GM19395 (cell line): ENCODE measurements around the gene HYPK.

Experiments used
- ATAC-seq: cut with Tn5 transposase; IDR thresholded peaks from one replicate; pipeline ENCODE4 v1.9.1; 2021; ENCODE audit warnings: mild to moderate bottlenecking, moderate library complexity; ENCODE audit not compliant: unreplicated experiment

Gene HYPK, protein sequence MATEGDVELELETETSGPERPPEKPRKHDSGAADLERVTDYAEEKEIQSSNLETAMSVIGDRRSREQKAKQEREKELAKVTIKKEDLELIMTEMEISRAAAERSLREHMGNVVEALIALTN

DNA sequence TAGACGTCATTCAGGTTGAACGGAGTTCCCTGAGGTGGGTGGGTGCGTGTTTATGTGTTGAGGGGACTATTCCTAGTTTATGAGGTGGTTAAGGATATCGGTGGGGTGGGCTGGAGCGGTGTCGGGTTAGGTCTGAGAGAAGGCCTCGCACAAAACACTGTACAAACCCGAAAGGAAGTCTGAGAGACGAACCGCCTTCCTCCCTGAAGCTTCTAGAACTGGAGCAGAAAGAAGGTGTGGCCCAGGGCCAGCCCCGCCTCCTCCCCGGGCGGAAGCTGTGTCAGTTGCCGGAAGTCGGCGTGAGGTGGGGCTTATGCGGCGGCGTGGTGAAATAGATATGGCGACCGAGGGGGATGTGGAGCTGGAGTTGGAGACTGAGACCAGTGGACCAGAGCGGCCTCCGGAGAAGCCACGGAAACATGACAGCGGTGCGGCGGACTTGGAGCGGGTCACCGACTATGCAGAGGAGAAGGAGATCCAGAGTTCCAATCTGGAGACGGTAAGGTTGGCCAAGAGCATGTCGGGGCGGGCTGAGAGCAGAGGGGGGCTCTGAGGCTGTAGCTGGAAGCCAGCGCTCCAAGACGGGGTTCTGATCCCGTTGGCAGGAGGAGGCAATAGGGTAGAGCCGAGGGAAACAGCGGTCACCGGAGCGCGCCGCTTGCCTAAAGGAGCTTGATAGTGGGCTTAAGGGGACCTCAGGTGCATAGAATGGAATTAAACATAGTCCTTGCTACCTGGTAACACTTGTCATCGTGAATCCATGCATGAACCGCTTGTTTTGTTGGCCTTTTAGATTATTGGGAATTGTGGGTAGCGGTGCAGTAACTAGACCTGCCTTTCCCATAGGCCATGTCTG is at the start of gene HYPK:
HYPK (plus strand) TSS at position 314 of the 856 bp plus-strand sequence; CDS start at position 338, 24 bp downstream.
- ATAC-seq, result peak; percentile 80

- no peak for ATAC-seq
Observed at GRCh38 chr15:43751885-43752284, 48.5 kb upstream of the HYPK start.

GRCh38 chr15:43762824-43763223 is 37.6 kb upstream of the HYPK start:
- ATAC-seq, result no peak

DNA sequence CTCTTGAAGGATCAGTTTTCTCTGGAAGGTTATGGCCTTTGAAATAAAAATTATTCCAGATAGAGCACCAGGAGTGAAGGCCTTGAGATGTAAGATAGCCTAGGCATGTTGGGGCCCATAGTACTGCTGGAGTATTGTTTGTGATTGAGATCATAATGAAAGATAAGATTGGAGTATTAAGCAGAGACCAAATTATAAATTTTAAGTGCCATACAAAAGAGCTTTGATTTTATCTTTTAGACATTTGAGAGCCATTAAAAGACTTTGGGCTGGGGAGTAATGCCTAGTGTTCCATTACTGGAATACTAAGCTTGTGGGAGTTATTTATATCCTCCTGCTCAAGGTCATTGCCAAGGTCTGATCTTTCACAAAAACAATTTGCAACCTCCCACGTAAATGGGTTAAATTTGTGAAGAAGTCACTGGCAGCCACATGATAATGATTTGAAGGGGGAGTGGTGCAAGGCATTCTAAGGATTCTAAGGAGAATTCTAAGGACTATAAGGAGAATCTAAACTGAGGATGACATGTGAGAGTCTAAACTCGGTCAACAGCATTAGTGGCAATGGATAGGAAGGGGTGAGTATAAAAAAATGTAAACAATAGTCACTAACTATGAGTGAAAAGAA is 36.5 kb upstream of the HYPK start:
- ATAC-seq, result no peak

DNA sequence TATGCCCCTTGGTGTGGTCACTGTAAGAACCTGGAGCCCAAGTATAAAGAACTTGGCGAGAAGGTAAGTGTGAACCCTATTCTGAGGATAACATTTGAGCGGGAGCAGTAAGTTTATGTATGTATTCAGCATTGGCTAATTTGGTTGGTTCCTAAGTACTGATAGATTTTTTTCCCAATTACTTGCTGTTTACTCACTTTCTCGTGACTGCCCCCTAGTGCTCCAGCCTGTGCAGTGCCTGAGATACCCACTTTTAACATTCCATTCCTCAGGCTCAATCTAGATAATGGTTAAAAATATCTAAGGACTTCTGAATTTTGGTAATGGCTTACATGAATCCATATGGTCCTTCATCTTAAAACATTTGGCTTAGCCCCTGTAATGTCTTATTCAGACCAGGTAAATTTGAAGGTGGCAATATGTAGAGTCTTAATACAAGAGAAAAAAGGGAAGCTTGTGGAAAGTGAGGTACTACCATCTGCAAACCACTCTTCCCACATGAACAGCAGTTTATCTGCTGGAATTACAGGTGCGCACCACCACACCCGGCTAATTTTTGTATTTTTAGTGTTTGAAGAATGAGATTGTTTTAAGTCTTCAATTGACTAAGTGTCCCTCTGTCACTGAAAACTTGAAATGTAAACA is 30.7 kb upstream of the HYPK start:
- ATAC-seq, result no peak

GRCh38 chr15:43771816-43772215 is 28.6 kb upstream of the HYPK start:
- ATAC-seq, result no peak

DNA sequence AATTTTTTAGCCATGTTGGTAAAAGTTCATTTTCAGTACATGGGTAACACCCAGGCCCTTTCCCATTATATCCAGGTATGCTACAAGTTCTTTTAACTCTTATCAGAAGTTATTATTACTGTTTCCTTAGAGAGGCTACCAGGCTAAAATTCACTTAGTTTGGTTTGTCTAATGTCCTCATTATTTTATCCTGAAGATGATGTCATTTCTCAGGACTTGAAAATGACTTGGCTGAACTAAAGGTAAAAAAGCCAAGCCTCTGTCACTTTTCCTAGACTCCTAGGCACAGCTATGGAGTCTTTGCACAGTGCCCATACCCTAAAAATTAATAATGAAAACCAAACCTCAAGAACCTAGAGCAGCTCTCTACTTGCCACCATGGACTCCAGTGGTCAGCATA is 27.8 kb upstream of the HYPK start:
- ATAC-seq, result no peak

DNA sequence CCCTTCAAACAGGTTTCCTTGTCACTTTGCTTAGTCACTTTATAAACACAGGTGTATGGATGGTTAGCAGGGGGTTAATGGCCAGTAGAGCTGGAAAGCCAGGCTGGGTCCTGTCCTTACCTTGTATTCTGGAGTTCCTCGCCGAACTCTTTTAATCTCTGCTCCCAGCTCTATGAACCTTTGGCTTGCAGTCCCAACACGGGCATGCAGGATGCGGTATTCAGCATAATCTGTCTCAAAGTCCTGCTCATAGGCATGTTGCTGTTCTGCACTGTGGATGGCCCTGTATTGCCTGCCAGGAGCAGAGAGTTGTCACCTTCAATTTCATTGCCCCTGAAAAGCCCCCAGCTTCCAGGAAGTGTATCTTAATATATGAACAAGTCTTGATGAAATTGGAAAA is 26.3 kb upstream of the HYPK start:
- no peak for ATAC-seq

DNA sequence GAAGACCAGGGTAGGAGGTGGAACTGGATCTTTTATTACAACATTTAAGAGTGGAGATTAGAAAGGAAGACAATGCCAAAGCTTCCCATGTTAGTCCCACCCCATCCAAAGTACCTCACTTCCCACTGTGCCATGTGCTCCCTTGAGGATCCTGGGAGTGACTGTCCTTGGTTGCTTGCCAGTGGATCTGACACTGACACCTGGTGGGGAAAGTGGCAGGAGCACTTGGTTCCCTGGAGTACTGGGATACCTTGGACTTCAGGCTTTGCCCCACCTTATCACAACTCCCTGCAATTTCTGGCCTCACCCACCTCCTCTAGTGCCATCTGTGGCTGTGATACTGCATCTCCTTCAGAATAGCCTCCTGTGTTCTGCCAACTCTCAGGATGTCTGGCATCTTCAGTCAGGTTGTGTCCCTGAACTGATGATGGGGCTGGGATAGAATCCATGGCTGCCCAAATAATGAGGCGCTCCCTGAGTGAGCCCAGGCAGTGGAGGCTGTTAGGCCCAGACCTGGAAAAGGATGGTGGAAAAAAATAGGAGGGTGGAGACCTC is 24.9 kb upstream of the HYPK start:
- ATAC-seq, result no peak

DNA sequence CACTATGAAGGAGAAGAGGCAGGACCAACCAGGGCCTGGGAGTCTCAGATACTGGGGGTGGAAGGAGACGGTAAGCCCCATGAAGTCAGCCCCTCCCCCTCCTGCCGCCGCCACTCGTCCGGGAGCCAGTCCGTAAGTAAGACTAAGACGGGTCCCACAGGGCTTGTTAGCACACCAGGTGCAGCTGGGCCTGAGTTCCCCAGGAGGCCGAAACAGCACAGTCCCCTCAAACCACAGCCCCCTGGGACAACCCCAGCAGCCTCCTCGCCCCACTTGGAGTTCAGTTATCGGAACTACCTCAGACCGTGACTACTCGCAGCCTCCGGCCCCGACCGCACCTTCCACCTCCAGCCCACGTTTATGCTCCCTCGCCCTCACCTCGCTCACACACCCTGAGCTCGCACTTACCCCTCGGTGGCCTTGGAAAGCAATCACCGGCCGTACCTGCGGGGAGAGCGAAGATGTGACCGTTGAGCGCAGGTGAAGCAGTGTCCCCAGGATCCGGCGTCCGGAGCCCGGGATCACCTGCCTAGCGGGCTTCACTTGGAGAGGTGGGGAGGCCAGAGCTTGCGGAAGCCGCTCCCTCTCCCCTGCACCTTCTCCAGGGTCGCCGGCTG is 24.2 kb upstream of the HYPK start:
- ATAC-seq, result peak; percentile 67

GRCh38 chr15:43776718-43777266 is 23.6 kb upstream of the HYPK start, which contains the start of gene ELL3:
Gene ELL3 (minus strand): TSS chr15:43776966. CDS start chr15:43776901, 65 bp downstream.
- ATAC-seq, result peak; percentile 41

DNA sequence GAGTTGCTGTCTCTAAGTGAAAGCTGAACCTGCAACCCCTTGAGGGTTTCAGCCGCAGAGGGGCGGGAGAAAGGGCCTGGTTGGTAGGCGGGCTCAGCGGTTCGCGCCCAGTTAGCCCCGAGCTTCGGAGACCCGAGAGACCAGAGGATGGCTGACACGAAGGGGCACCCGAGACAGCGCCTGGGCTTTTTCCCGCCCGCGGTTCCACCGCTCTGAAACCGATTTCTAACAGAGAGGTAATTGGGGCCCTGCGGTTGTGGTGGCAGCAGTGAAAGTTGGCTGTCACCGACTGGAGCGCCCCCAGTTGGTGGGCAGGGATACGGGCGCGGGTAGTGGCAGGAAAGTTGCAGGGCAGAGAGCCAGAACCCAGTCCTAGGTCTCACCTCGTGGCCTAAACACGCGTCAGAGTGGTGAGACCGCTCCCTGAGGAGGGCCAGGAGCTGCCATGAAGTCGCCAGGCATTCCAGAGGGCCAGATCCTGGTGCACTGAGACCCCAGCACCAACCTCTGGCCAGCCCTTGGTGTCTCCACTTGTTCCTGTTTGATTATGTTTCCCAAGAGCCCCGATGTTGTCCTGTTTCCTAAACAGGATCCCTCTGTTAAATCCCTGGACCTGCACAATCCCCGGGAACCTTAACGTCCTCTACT is 23.0 kb upstream of the HYPK start:
- peak; percentile 63 for ATAC-seq

- ATAC-seq, result no peak
Observed at GRCh38 chr15:43779016-43779415, 21.4 kb upstream of the HYPK start.

GRCh38 chr15:43789409-43789808 is 11.0 kb upstream of the HYPK start:
- ATAC-seq, result no peak

DNA sequence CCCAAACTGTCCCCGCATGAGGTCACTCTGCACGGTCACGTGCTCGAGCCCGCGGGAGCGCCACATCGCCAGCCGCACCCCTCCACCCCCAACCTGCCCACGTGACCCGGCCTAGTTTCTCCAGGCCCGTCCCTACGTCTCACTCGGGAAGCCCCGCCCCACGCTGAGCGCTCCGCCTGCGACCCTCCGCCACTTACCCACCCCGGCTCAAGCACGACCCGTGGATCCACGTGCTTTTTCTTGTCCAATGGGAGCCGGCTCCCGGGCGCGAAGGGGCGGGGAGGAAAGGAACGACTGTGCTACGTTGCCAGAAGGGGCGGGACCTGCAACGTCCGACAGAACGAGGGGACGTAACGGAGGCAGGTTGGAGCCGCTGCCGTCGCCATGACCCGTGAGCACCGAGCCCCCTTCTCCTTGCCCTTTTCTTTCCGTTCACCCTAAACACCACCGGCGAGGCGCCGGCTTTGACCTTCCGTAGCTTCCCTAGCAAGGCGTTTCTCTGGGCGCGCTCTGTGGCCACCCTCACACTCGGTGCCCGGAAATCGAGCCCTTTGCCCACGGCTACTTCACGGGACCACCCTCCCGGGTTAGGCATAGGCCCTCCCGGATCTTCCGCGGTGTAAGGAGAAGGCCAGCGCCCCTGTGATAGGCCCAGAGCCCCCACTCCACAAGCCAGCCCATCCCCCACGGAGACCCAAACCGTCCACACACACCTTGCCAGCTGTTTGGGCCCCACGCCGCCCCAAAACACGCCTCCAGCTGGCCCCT is 8.2 kb upstream of the HYPK start, which contains the start of gene SERF2:
SERF2 (plus strand) TSS at position 328 of the 768 bp plus-strand sequence; CDS start at position 385, 57 bp downstream.
- peak; percentile 81 for ATAC-seq

- ATAC-seq, result no peak
Observed at GRCh38 chr15:43792761-43793476, 7.5 kb upstream of the HYPK start.

DNA sequence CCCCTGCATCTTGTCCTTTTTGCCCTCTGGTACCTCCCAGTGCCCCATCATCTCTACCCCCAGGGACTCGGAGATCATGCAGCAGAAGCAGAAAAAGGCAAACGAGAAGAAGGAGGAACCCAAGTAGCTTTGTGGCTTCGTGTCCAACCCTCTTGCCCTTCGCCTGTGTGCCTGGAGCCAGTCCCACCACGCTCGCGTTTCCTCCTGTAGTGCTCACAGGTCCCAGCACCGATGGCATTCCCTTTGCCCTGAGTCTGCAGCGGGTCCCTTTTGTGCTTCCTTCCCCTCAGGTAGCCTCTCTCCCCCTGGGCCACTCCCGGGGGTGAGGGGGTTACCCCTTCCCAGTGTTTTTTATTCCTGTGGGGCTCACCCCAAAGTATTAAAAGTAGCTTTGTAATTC is 6.8 kb upstream of the HYPK start:
- ATAC-seq, result no peak

DNA sequence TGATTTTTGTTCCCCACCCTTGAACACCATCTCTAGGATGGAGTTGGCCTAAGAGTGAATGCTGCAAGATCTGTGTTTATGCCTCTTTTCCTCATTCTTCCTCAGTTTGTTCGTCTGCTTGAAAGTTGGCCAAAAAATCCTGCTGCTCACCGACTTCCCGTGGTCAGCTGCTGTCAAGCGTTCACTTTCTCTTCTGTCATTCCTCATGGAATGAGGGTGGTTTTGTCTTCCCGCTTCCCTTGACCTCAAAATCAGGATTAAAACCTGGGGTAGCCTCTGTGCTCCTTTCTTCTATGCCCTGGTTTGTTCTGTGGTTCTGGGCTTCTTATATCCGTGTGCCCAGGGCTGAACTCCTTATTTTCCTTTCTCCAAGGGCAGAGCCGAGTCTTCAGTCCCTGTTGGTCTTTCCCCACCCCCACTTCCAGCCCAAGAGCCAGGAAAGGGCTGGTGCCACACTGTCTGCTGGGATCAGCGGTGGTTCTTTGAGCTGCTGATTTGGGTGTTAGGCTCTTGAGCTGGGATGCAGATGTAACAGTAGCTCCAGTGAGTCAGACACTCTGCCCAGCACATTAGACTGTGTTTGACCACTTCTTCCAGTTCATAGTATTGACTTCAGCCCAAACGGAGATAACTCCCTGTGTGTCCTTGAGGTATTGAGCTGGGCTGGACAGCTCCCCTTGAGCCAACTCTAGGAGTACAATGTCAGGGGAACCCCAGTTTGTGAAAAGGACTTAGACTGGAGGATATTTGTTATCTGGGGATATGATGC is 5.9 kb upstream of the HYPK start:
- ATAC-seq, result no peak
